Measurements from ENCODE around the gene NR2F1.

NR2F1 gene

GRCh38 chr5:93585041-93585766 lies 2.2 kb downstream of the NR2F1 start:
- ChIA-PET POLR2A (interaction anchor here (0.7 to 9.6 kb wide), 6 partner anchors 14 to 216 kb away, joined by 3 to 151 read pairs (median 4); no protein-coding TSS in a partner anchor), CTCF (interaction anchor here (0.9 to 2.1 kb wide), 4 partner anchors 13 to 314 kb away, joined by 3 to 9 read pairs (median 4); no protein-coding TSS in a partner anchor)
- DNase-seq (ENCODE audit: extremely low spot score): no peak
- no peak for TF ChIP-seq BHLHE40 (IDR thresholded peaks at IDR 0.05; ENCODE audit: borderline replicate concordance)
- TF ChIP-seq NFRKB (IDR thresholded peaks at IDR 0.05): no peak
- TF ChIP-seq L3MBTL2 (conservative IDR thresholded peaks at IDR 0.05): no peak
- TF ChIP-seq SP1 (IDR thresholded peaks at IDR 0.05): no peak
- TF ChIP-seq ARNT (IDR thresholded peaks at IDR 0.05): no peak
- no peak for TF ChIP-seq ZNF384 (IDR thresholded peaks at IDR 0.05)
- no peak for TF ChIP-seq FOXK2 (IDR thresholded peaks at IDR 0.05)
- TF ChIP-seq LEF1 (IDR thresholded peaks at IDR 0.05; ENCODE audit: borderline replicate concordance): no peak
- TF ChIP-seq PKNOX1 (IDR thresholded peaks at IDR 0.05): no peak
- no peak for TF ChIP-seq FOXA1 (IDR thresholded peaks at IDR 0.05)
- TF ChIP-seq FOXM1 (IDR thresholded peaks at IDR 0.05; ENCODE audit: borderline replicate concordance): no peak
- TF ChIP-seq CTBP1 (IDR thresholded peaks at IDR 0.05; ENCODE audit: borderline replicate concordance): no peak
- no peak for TF ChIP-seq SUZ12 (IDR thresholded peaks at IDR 0.05)
- no peak for TF ChIP-seq HDGF (IDR thresholded peaks at IDR 0.05; ENCODE audit: borderline replicate concordance)
- no peak for TF ChIP-seq ELF4 (IDR thresholded peaks at IDR 0.05)
- no peak for TF ChIP-seq TARDBP (IDR thresholded peaks at IDR 0.05)

- ChIA-PET POLR2A (interaction anchor here (0.7 to 9.6 kb wide), 7 partner anchors 13 to 306 kb away, joined by 3 to 151 read pairs (median 4); no protein-coding TSS in a partner anchor), CTCF (interaction anchor here (0.9 to 2.1 kb wide), 4 partner anchors 12 to 313 kb away, joined by 3 to 9 read pairs (median 4); no protein-coding TSS in a partner anchor)
- TF ChIP-seq CTBP1 (IDR thresholded peaks at IDR 0.05; ENCODE audit: borderline replicate concordance) (no peak), PKNOX1 (IDR thresholded peaks at IDR 0.05) (peak; percentile 28; the same call in 1 of the 2 replicates)
- DNase-seq (ENCODE audit: extremely low spot score): no peak
Measured at GRCh38 chr5:93585767-93586385, 2.9 kb downstream of the NR2F1 start.

GRCh38 chr5:93586736-93587596 lies 3.9 kb downstream of the NR2F1 start:
- POLR2A ChIA-PET: interaction anchor here (0.7 to 9.6 kb wide), 6 partner anchors 12 to 305 kb away, joined by 3 to 151 read pairs (median 4); no protein-coding TSS in a partner anchor
- DNase-seq (ENCODE audit: extremely low spot score): no peak
- TF ChIP-seq ZNF384 (IDR thresholded peaks at IDR 0.05): peak; percentile 41; the same call in 1 of the 2 replicates
- no peak for TF ChIP-seq L3MBTL2 (conservative IDR thresholded peaks at IDR 0.05)
- CTCF ChIA-PET: interaction anchor here (0.7 to 2.1 kb wide), 5 partner anchors 11 to 236 kb away, joined by 3 to 9 read pairs (median 3); no protein-coding TSS in a partner anchor

GRCh38 chr5:93587597-93588351 lies 4.8 kb downstream of the NR2F1 start:
- POLR2A ChIA-PET: interaction anchor here (2.8 to 9.6 kb wide), 2 partner anchors 12 to 20 kb away, joined by 13 to 151 read pairs; no protein-coding TSS in a partner anchor
- TF ChIP-seq PKNOX1 (IDR thresholded peaks at IDR 0.05) (no peak), FOXA1 (IDR thresholded peaks at IDR 0.05) (no peak), TARDBP (IDR thresholded peaks at IDR 0.05) (no peak), NFRKB (IDR thresholded peaks at IDR 0.05) (no peak), L3MBTL2 (conservative IDR thresholded peaks at IDR 0.05) (no peak), BHLHE40 (IDR thresholded peaks at IDR 0.05; ENCODE audit: borderline replicate concordance) (no peak), FOXK2 (IDR thresholded peaks at IDR 0.05) (no peak), ARNT (IDR thresholded peaks at IDR 0.05) (no peak), ZNF384 (IDR thresholded peaks at IDR 0.05) (no peak), FOXM1 (IDR thresholded peaks at IDR 0.05; ENCODE audit: borderline replicate concordance) (no peak), SP1 (IDR thresholded peaks at IDR 0.05) (no peak), SUZ12 (IDR thresholded peaks at IDR 0.05) (no peak), LEF1 (IDR thresholded peaks at IDR 0.05; ENCODE audit: borderline replicate concordance) (no peak), ELF4 (IDR thresholded peaks at IDR 0.05) (no peak), CTBP1 (IDR thresholded peaks at IDR 0.05; ENCODE audit: borderline replicate concordance) (no peak), HDGF (IDR thresholded peaks at IDR 0.05; ENCODE audit: borderline replicate concordance) (no peak)
- CTCF ChIA-PET: interaction anchor here (0.7 to 2.1 kb wide), 4 partner anchors 10 to 237 kb away, joined by 3 to 9 read pairs (median 3); no protein-coding TSS in a partner anchor
- DNase-seq (ENCODE audit: extremely low spot score): no peak
